ENCODE data around the gene NKX6-1.

The NKX6-1 gene

GRCh38 chr4:84498935-84499623 is at the start of gene NKX6-1:
Gene NKX6-1 (minus strand): TSS chr4:84499292. CDS start chr4:84498228, 1,064 bp downstream.
- TF ChIP-seq CTCF (IDR thresholded peaks at IDR 0.05; ENCODE audit: low read depth, low read length, missing control alignments): no peak
- DNase-seq (ENCODE audit: low read depth): no peak
- no peak within 1 kb of the TSS for H3K4me3 ChIP-seq (ENCODE audit: low read depth, low read length)

- DNase-seq (ENCODE audit: low read depth): no peak
- TF ChIP-seq CTCF (IDR thresholded peaks at IDR 0.05; ENCODE audit: low read depth, low read length, missing control alignments): no peak
- no peak overlapping the region for H3K4me3 ChIP-seq (ENCODE audit: low read depth, low read length)
These were observed 48.1 kb upstream of the NKX6-1 start for GRCh38 chr4:84547211-84547610.

GRCh38 chr4:84545093-84545492 is 46.0 kb upstream of the NKX6-1 start:
- TF ChIP-seq CTCF (IDR thresholded peaks at IDR 0.05; ENCODE audit: low read depth, low read length, missing control alignments): no peak
- no peak overlapping the region for H3K4me3 ChIP-seq (ENCODE audit: low read depth, low read length)
- no peak for DNase-seq (ENCODE audit: low read depth)

GRCh38 chr4:84535901-84536300 is 36.8 kb upstream of the NKX6-1 start:
- no peak overlapping the region for H3K4me3 ChIP-seq (ENCODE audit: low read depth, low read length)
- DNase-seq (ENCODE audit: low read depth): no peak
- no peak for TF ChIP-seq CTCF (IDR thresholded peaks at IDR 0.05; ENCODE audit: low read depth, low read length, missing control alignments)

GRCh38 chr4:84531689-84532088 is 32.6 kb upstream of the NKX6-1 start:
- no peak for DNase-seq (ENCODE audit: low read depth)

GRCh38 chr4:84530871-84531270 is 31.8 kb upstream of the NKX6-1 start:
- DNase-seq (ENCODE audit: low read depth): no peak
- TF ChIP-seq CTCF (IDR thresholded peaks at IDR 0.05; ENCODE audit: low read depth, low read length, missing control alignments): no peak
- H3K4me3 ChIP-seq (ENCODE audit: low read depth, low read length): no peak overlapping the region

More at GRCh38 chr4:84531689-84532088, 32.6 kb upstream of the NKX6-1 start:
- H3K4me3 ChIP-seq (ENCODE audit: low read depth, low read length): no peak overlapping the region
- no peak for TF ChIP-seq CTCF (IDR thresholded peaks at IDR 0.05; ENCODE audit: low read depth, low read length, missing control alignments)

GRCh38 chr4:84530454-84530853 is 31.4 kb upstream of the NKX6-1 start:
- TF ChIP-seq CTCF (IDR thresholded peaks at IDR 0.05; ENCODE audit: low read depth, low read length, missing control alignments): no peak
- DNase-seq (ENCODE audit: low read depth): no peak
- no peak overlapping the region for H3K4me3 ChIP-seq (ENCODE audit: low read depth, low read length)
